HCT116 (cell line): ENCODE results near the gene APPBP2. TPM values are rescaled to one million over a fixed set of nuclear protein-coding genes. Genes with fewer than 3 reads are reported as not detected.
"Not testable (repeated sequence)": the region's sequence is repeated elsewhere in the genome, so short reads cannot be mapped to it uniquely, and the experiment has no call there.

Experiments
- ATAC-seq: fragments of 200-7000 bp; cut with Tn5 transposase; 2 replicates; pipeline ENCODE4 v1.9.1; 2020; ENCODE audit warnings: mild to moderate bottlenecking, moderate library complexity
- BruUV-seq: library from RNA; stranded (reverse); fragments of 400-500 nt; replicated peaks from 2 replicates; lab custom pipeline; 2021; lab: Mats Ljungman, UMichigan
- CTCF ChIA-PET: fragments of 300-600 bp; sonication (Branson Sonifier 250); formaldehyde crosslinking; loops from one replicate; lab custom pipeline; 2021; ENCODE audit warnings: antibody characterized with exemption; lab: Charles Lee
- POLR2A ChIA-PET: fragments of 300-600, 350-600 bp; sonication (Branson Sonifier 250); formaldehyde crosslinking; loops from one replicate; lab custom pipeline; 2021; ENCODE audit warnings: antibody characterized with exemption; lab: Charles Lee
- RAD21 ChIA-PET, 2 experiments: fragments of 300-600 bp; sonication (Branson Sonifier 250); formaldehyde crosslinking; loops; one replicate each; lab custom pipeline; 2023; ENCODE audit warnings: low total read pairs in 2 of 2; ENCODE audit not compliant: uncharacterized antibody in 2 of 2, unreplicated experiment in 2 of 2, low non-redundant PET in 1 of 2; lab: Charles Lee
- DNase-seq: peaks from one replicate; pipeline ENCODE4 v3.0.0-alpha.2; 2010; ENCODE audit warnings: low read depth, low spot score
- H2AFZ ChIP-seq: fragments of 200-600 bp; shearing (Covaris generic), sonication (generic); 2 replicates; pipeline ENCODE4 v1.6.1; 2017; ENCODE audit warnings: low read depth, mixed run types, mixed read lengths, antibody characterized with exemption, low read length; ENCODE audit not compliant: poor library complexity, severe bottlenecking
- H3K27ac ChIP-seq: 2 replicates; pipeline ENCODE4 v1.5.1; 2012; ENCODE audit warnings: low read depth, low read length
- H3K27me3 ChIP-seq: fragments of 200-600 bp; sonication (generic); 2 replicates; pipeline ENCODE4 v1.6.1; 2016; ENCODE audit warnings: mixed run types, low read length, mixed read lengths; ENCODE audit not compliant: insufficient read depth
- H3K36me3 ChIP-seq, 2 experiments: fragments of 200-500 bp in 1 of 2; fragments of 200-600 bp in 1 of 2; sonication (Bioruptor generic) in 1 of 2; sonication (generic) in 1 of 2; 2 replicates each; pipeline versions ENCODE4 v1.5.1 to v1.6.1; 2014 to 2016; ENCODE audit warnings: low read length in 2 of 2, inconsistent platforms in 1 of 2, mixed read lengths in 1 of 2, mixed run types in 1 of 2; ENCODE audit not compliant: insufficient read depth in 2 of 2, control insufficient read depth in 1 of 2
- H3K4me1 ChIP-seq, 2 experiments: fragments of 200-600 bp in 1 of 2; sonication (generic) in 1 of 2; 2 replicates each; pipeline versions ENCODE4 v1.5.1 to v1.6.1; 2012 to 2017; ENCODE audit warnings: low read length in 2 of 2, inconsistent platforms in 1 of 2, mild to moderate bottlenecking in 1 of 2, mixed read lengths in 1 of 2, mixed run types in 1 of 2, moderate library complexity in 1 of 2; ENCODE audit not compliant: insufficient read depth in 2 of 2, control insufficient read depth in 1 of 2
- H3K4me2 ChIP-seq: fragments of 200-600 bp; sonication (generic); 2 replicates; pipeline ENCODE4 v1.6.1; 2017; ENCODE audit warnings: mixed run types, low read length, mixed read lengths
- H3K4me3 ChIP-seq, 2 experiments: fragments of 200-600 bp in 1 of 2; sonication (generic) in 1 of 2; replicated peaks in 1 of 2; 2 replicates each; pipeline ENCODE4 v1.5.1; 2011 to 2016; ENCODE audit warnings: low read length in 2 of 2, control low read depth in 1 of 2, low read depth in 1 of 2, mild to moderate bottlenecking in 1 of 2, mixed read lengths in 1 of 2, mixed run types in 1 of 2
- H3K79me2 ChIP-seq: fragments of 200-600 bp; sonication (generic); 2 replicates; pipeline ENCODE4 v1.6.1; 2017; ENCODE audit warnings: mild to moderate bottlenecking, mixed run types, low read length, moderate library complexity, mixed read lengths; ENCODE audit not compliant: insufficient read depth
- H3K9ac ChIP-seq: fragments of 200-600 bp; sonication (generic); 2 replicates; pipeline ENCODE4 v1.6.1; 2016; ENCODE audit warnings: low read length, mixed read lengths
- H3K9me2 ChIP-seq: fragments of 200-600 bp; sonication (generic), shearing (Covaris generic); 2 replicates; pipeline ENCODE4 v1.6.1; 2017; ENCODE audit warnings: mixed run types, mild to moderate bottlenecking, moderate library complexity; ENCODE audit not compliant: insufficient read depth
- H3K9me3 ChIP-seq, 2 experiments: fragments of 200-500 bp in 1 of 2; fragments of 200-600 bp in 1 of 2; sonication (Bioruptor generic) in 1 of 2; sonication (generic) in 1 of 2; 2 replicates each; pipeline ENCODE4 v1.6.1; 2014 to 2017; ENCODE audit warnings: low read length in 2 of 2, mixed read lengths in 2 of 2, inconsistent platforms in 1 of 2, low read depth in 1 of 2, mild to moderate bottlenecking in 1 of 2, mixed run types in 1 of 2, moderate library complexity in 1 of 2; ENCODE audit not compliant: control insufficient read depth in 1 of 2, insufficient read depth in 1 of 2
- H4K20me1 ChIP-seq: fragments of 200-600 bp; sonication (generic), shearing (Covaris generic); 2 replicates; pipeline ENCODE4 v1.6.1; 2017; ENCODE audit warnings: mixed run types, mild to moderate bottlenecking, moderate library complexity; ENCODE audit not compliant: insufficient read depth
- EZH2 ChIP-seq: fragments of 200-600 bp; sonication (generic); IDR thresholded peaks from 2 replicates; pipeline ENCODE4 v1.6.1; 2017; ENCODE audit warnings: antibody characterized with exemption, mixed run types
- FOSL1 ChIP-seq: IDR thresholded peaks from 2 replicates; pipeline ENCODE4 v1.6.1; 2012; ENCODE audit warnings: low read depth
- JUND ChIP-seq: IDR thresholded peaks from 2 replicates; pipeline ENCODE4 v1.6.1; 2012
- POLR2A ChIP-seq: IDR thresholded peaks from 2 replicates; pipeline ENCODE4 v1.7.0; 2011; ENCODE audit warnings: borderline replicate concordance; ENCODE audit not compliant: insufficient read depth, insufficient read length; ENCODE audit errors: extremely low read depth
- RAD21 ChIP-seq: IDR thresholded peaks from 2 replicates; pipeline ENCODE4 v1.6.1; 2012; ENCODE audit warnings: low read depth, mild to moderate bottlenecking
- SIN3A ChIP-seq: IDR thresholded peaks from 2 replicates; pipeline ENCODE4 v1.6.1; 2012; ENCODE audit warnings: low read depth
- SP1 ChIP-seq: IDR thresholded peaks from 2 replicates; pipeline ENCODE4 v1.6.1; 2012; ENCODE audit warnings: low read depth
- SRF ChIP-seq: IDR thresholded peaks from 2 replicates; pipeline ENCODE4 v1.6.1; 2012; ENCODE audit warnings: low read depth
- TCF7L2 ChIP-seq: IDR thresholded peaks from 2 replicates; pipeline ENCODE4 v1.7.0; 2011; ENCODE audit warnings: borderline replicate concordance, inconsistent platforms; ENCODE audit not compliant: insufficient read depth, insufficient read length; ENCODE audit errors: extremely low read depth
- YY1 ChIP-seq: IDR thresholded peaks from 2 replicates; pipeline ENCODE4 v1.6.1; 2011; ENCODE audit warnings: low read length, low read depth, moderate library complexity, mild to moderate bottlenecking; ENCODE audit not compliant: insufficient replicate concordance; ENCODE audit errors: extremely low read depth
- ZFX ChIP-seq: fragments of 450-650 bp; IDR thresholded peaks from 2 replicates; pipeline ENCODE4 v1.6.1; 2017
- intact Hi-C: fragments of 100-400 bp; cut with micrococcal nuclease; formaldehyde crosslinking; loops from 2 replicates; pipeline ENCODE4 v1.10.0; 2022
- total RNA-seq: library from RNA; stranded (reverse); gene quantifications from one replicate; pipeline ENCODE4 v1.2.1, GENCODE V29; 2021; ENCODE audit not compliant: unreplicated experiment
- TF ChIP-seq, protein P1 (sequence below): IDR thresholded peaks from 2 replicates; pipeline ENCODE4 v1.6.1; 2011; ENCODE audit warnings: mild to moderate bottlenecking, low read length, moderate library complexity; ENCODE audit not compliant: insufficient replicate concordance; ENCODE audit errors: extremely low read depth
- TF ChIP-seq, protein P2 (sequence below): IDR thresholded peaks from 2 replicates; pipeline ENCODE4 v1.6.1; 2012
- TF ChIP-seq, protein P3 (sequence below): IDR thresholded peaks from 2 replicates; pipeline ENCODE4 v1.6.1; 2012

APPBP2 gene
- total RNA-seq, 1 experiment from 2014 or later, result 35.8 TPM

DNA sequence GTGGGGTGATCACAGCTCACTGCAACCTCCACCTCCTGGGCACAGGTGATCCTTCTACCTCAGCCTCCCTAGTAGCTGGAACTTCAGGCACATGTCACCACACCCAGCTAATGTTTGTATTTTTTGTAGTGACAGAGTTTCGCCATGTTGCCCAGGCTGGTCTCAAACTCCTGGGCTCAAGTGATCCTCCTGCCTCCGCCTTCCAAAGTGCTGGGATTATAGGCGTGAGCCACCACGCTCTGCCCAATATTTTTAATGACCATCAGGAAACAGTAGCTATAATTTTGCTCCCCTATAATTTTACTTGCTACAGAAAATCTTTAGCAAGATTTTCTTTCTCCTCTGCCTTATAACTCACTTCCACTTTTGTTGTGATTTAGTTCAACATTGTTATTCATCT is 29.7 kb upstream of the APPBP2 start (continued):
- TF ChIP-seq TCF7L2, result no peak
- TF ChIP-seq, protein P1, sequence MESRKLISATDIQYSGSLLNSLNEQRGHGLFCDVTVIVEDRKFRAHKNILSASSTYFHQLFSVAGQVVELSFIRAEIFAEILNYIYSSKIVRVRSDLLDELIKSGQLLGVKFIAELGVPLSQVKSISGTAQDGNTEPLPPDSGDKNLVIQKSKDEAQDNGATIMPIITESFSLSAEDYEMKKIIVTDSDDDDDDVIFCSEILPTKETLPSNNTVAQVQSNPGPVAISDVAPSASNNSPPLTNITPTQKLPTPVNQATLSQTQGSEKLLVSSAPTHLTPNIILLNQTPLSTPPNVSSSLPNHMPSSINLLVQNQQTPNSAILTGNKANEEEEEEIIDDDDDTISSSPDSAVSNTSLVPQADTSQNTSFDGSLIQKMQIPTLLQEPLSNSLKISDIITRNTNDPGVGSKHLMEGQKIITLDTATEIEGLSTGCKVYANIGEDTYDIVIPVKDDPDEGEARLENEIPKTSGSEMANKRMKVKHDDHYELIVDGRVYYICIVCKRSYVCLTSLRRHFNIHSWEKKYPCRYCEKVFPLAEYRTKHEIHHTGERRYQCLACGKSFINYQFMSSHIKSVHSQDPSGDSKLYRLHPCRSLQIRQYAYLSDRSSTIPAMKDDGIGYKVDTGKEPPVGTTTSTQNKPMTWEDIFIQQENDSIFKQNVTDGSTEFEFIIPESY, result no peak
- TF ChIP-seq SIN3A, result no peak
- TF ChIP-seq POLR2A, result no peak
- no peak for TF ChIP-seq SRF

DNA sequence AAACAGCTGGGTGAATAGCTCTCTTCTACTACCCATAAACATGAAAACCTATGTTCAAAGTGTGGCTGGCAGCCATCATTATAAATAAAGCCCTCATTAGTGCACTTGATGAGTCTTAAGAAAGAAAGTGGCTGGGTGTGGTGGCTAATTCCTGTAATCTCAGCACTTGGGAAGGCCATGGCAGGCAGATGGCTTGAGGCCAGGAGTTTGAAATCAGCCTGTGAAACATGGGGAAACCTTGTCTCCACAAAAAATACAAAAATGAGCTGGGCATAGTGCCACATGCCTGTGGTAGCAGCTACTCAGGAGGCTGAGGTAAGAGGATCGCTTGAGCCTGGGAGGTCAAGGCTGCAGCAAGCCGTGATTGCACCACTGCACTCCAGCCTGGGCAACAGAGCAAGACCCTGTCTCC is 28.3 kb upstream of the APPBP2 start:
- DNase-seq, result no peak
- H3K4me1 ChIP-seq, result no peaks in the 10 kb centered on the region
- H3K79me2 ChIP-seq, result no peaks in the 10 kb centered on the region
- no peaks in the 10 kb centered on the region for H4K20me1 ChIP-seq
- no peaks in the 10 kb centered on the region for H3K27me3 ChIP-seq
- BruUV-seq, result no TSS peak
- no peak for TF ChIP-seq JUND
- no peak for TF ChIP-seq YY1
- TF ChIP-seq SIN3A, result no peak
- TF ChIP-seq RAD21, result no peak
- TF ChIP-seq, protein P2, sequence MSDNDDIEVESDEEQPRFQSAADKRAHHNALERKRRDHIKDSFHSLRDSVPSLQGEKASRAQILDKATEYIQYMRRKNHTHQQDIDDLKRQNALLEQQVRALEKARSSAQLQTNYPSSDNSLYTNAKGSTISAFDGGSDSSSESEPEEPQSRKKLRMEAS, result no peak
- TF ChIP-seq SP1, result no peak
- TF ChIP-seq FOSL1, result no peak
- no peak for TF ChIP-seq SRF
- TF ChIP-seq, protein P3, sequence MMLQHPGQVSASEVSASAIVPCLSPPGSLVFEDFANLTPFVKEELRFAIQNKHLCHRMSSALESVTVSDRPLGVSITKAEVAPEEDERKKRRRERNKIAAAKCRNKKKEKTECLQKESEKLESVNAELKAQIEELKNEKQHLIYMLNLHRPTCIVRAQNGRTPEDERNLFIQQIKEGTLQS, result no peak
- no peak for TF ChIP-seq POLR2A
- TF ChIP-seq EZH2, result no peak
- TF ChIP-seq ZFX, result no peak
- TF ChIP-seq, all 23 proteins: peak for 0
- Histone ChIP-seq H3K4me2 (no peak overlapping the region), H2AFZ (no peak overlapping the region), H3K9me2 (no peaks in the 10 kb centered on the region), H3K9ac (no peak overlapping the region), H3K27ac (no peak overlapping the region), H3K4me3 (no peak overlapping the region), H3K36me3 (no peaks in the 10 kb centered on the region), H3K9me3 (peaks cover 6 to 19% of the 10 kb centered on the region in 2 experiments; a peak in 3 of 4 replicates)
- POLR2A ChIA-PET, result interaction anchor here (0.6 kb wide), 1 partner anchor 30 kb away, joined by 3 read pairs; no protein-coding TSS in a partner anchor
- no peak for ATAC-seq
- intact Hi-C loops, result no loop called here
- CTCF ChIA-PET, result interaction anchor here (1.0 kb wide), 1 partner anchor 15 kb away, joined by 3 read pairs; no protein-coding TSS in a partner anchor
- RAD21 ChIA-PET, result no interaction called here

DNA sequence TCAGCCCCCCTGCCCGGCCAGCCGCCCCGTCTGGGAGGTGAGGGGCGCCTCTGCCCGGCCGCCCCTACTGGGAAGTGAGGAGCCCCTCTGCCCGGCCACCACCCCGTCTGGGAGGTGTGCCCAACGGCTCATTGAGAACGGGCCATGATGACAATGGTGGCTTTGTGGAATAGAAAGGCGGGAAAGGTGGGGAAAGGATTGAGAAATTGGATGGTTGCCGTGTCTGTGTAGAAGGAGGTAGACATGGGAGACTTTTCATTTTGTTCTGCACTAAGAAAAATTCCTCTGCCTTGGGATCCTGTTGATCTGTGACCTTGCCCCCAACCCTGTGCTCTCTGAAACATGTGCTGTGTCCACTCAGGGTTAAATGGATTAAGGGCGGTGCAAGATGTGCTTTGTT is 26.2 kb upstream of the APPBP2 start:
- not testable (repeated sequence) for H3K9me2 ChIP-seq

More for the DNA sequence above, 26.2 kb upstream of the APPBP2 start:
- RAD21 ChIA-PET, H3K4me2 ChIP-seq, H3K27ac ChIP-seq, CTCF ChIA-PET, intact Hi-C loops, H3K9ac ChIP-seq, DNase-seq, H3K36me3 ChIP-seq, H3K4me3 ChIP-seq, H3K9me3 ChIP-seq, H3K79me2 ChIP-seq, ATAC-seq, BruUV-seq, POLR2A ChIA-PET, H2AFZ ChIP-seq, H3K4me1 ChIP-seq, H3K27me3 ChIP-seq, H4K20me1 ChIP-seq: not testable (repeated sequence)
